K562 (cell line): Measurements from ENCODE around the gene CPSF4. TPM values are rescaled to one million over a fixed set of nuclear protein-coding genes. Genes with fewer than 3 reads are reported as not detected.

ENCODE experiments used
- CREBBP ChIP-seq: IDR thresholded peaks from one replicate; pipeline ENCODE4 v1.6.1; 2012; ENCODE audit warnings: low read depth, mild to moderate bottlenecking, control low read depth, inconsistent platforms, low read length
- DNMT1 ChIP-seq: fragments of 450-650 bp; IDR thresholded peaks from 2 replicates; pipeline ENCODE4 v1.6.1; 2016; ENCODE audit warnings: antibody characterized with exemption, mild to moderate bottlenecking
- E2F6 ChIP-seq, 2 experiments: IDR thresholded peaks; 2 replicates each; pipeline ENCODE4 v1.6.1; 2011; ENCODE audit warnings: borderline replicate concordance in 1 of 2, control low read depth in 1 of 2, low read depth in 1 of 2, low read length in 1 of 2, mild to moderate bottlenecking in 1 of 2, mixed read lengths in 1 of 2, moderate library complexity in 1 of 2; ENCODE audit not compliant: insufficient read depth in 1 of 2, insufficient read length in 1 of 2, poor library complexity in 1 of 2, severe bottlenecking in 1 of 2; ENCODE audit errors: extremely low read depth in 1 of 2
- EHMT2 ChIP-seq: fragments of 450-650 bp; IDR thresholded peaks from 2 replicates; pipeline ENCODE4 v1.6.1; 2018; ENCODE audit warnings: antibody characterized with exemption
- GTF3C2 ChIP-seq: IDR thresholded peaks from 3 replicates; pipeline ENCODE4 v1.6.1; 2011; ENCODE audit warnings: borderline replicate concordance, mild to moderate bottlenecking, moderate library complexity; ENCODE audit not compliant: insufficient read length; ENCODE audit errors: extremely low read depth
- KDM4B ChIP-seq, 2 experiments: fragments of 450-650 bp in 1 of 2; sonication (generic) in 1 of 2; IDR thresholded peaks; 2 replicates each; pipeline ENCODE4 v1.6.1; 2016 to 2017; ENCODE audit warnings: borderline replicate concordance in 2 of 2, antibody characterized with exemption in 1 of 2, low read depth in 1 of 2, mild to moderate bottlenecking in 1 of 2
- MAX ChIP-seq: sonication (generic); formaldehyde crosslinking; IDR thresholded peaks from 2 replicates; pipeline ENCODE4 v1.9.0; 2022; ENCODE audit warnings: mild to moderate bottlenecking, missing genetic modification reagents
- MEIS2 ChIP-seq: fragments of 450-650 bp; IDR thresholded peaks from 2 replicates; pipeline ENCODE4 v1.6.1; 2014; ENCODE audit warnings: mild to moderate bottlenecking; ENCODE audit not compliant: partially characterized antibody
- MTA3 ChIP-seq: fragments of 450-650 bp; formaldehyde crosslinking; IDR thresholded peaks from 2 replicates; pipeline ENCODE4 v1.6.1; 2017; ENCODE audit warnings: mild to moderate bottlenecking, borderline replicate concordance
- RBM25 ChIP-seq: fragments of 200-400 bp; formaldehyde crosslinking; IDR thresholded peaks from 2 replicates; pipeline ENCODE4 v1.6.1; 2018; ENCODE audit warnings: low read length, low read depth, moderate library complexity; ENCODE audit not compliant: severe bottlenecking
- RBM39 ChIP-seq: fragments of 200-400 bp; formaldehyde crosslinking; optimal IDR thresholded peaks from 2 replicates; pipeline ENCODE3; 2018; ENCODE audit warnings: low read depth, low read length
- SMARCC2 ChIP-seq: fragments of 450-650 bp; IDR thresholded peaks from 2 replicates; pipeline ENCODE4 v1.6.1; 2017; ENCODE audit warnings: antibody characterized with exemption, moderate library complexity, mild to moderate bottlenecking, low read depth
- SRSF3 ChIP-seq: fragments of 200-400 bp; formaldehyde crosslinking; IDR thresholded peaks from 2 replicates; pipeline ENCODE4 v1.6.1; 2016; ENCODE audit warnings: mild to moderate bottlenecking, low read length, moderate library complexity; ENCODE audit not compliant: insufficient read depth
- TEAD2 ChIP-seq: fragments of 450-650 bp; IDR thresholded peaks from 2 replicates; pipeline ENCODE4 v1.6.1; 2016; ENCODE audit warnings: missing genetic modification characterization, control low read depth, missing compliant biosample characterization
- THRA ChIP-seq: fragments of 450-650 bp; IDR thresholded peaks from 2 replicates; pipeline ENCODE4 v1.6.1; 2017; ENCODE audit warnings: mild to moderate bottlenecking, moderate library complexity
- ZBED1 ChIP-seq: IDR thresholded peaks from 2 replicates; pipeline ENCODE4 v1.6.1; 2014
- ZFP1 ChIP-seq: fragments of 450-650 bp; formaldehyde crosslinking; IDR thresholded peaks from 2 replicates; pipeline ENCODE4 v1.4.0; 2020; ENCODE audit warnings: mild to moderate bottlenecking, mixed read lengths
- ZNF175 ChIP-seq: fragments of 200-800 bp; sonication (Bioruptor generic); IDR thresholded peaks from 2 replicates; pipeline ENCODE4 v1.6.1; 2016; ENCODE audit warnings: low read depth, mild to moderate bottlenecking, missing genetic modification characterization, missing compliant biosample characterization
- ZNF280B ChIP-seq: fragments of 250-450 bp; sonication (Bioruptor Pico); IDR thresholded peaks from 2 replicates; pipeline ENCODE4 v1.5.1; 2021; ENCODE audit warnings: mild to moderate bottlenecking
- polyA plus RNA-seq, 8 experiments: library from polyadenylated mRNA; depleted of rRNA in 4 of 8; stranded (reverse) in 5 of 8; unstranded in 3 of 8; fragments of >200 nt; fragmentation: Nextera tagmentation in 2 of 8; fragmentation: Illumina TruSeq in 1 of 8; extraction: Ambion mirVana in 2 of 8; extraction: Trizol in 1 of 8; gene quantifications; 2 replicates each; pipeline versions ENCODE4 v1.2.1 to v1.2.3, GENCODE V29; 2011 to 2014; ENCODE audit warnings: inconsistent platforms in 1 of 8, missing spikeins in 1 of 8
- total RNA-seq, 7 experiments: library from RNA; depleted of rRNA in 6 of 7; stranded (reverse); fragments of >200 nt in 6 of 7; fragmentation: Illumina TruSeq in 2 of 7; extraction: Trizol in 2 of 7; gene quantifications; 2 replicates each; pipeline versions ENCODE4 v1.2.1 to v1.2.3, GENCODE V29; 2011 to 2021; ENCODE audit warnings: low replicate concordance in 1 of 7

Gene CPSF4
- total and polyA plus RNA-seq, 9 of the 15 experiments (the other 6 are each of a cell fraction or from before 2014, with no cell fraction given) = 16.9 to 118 (median 71.7) TPM

GRCh38 chr7:99438573-99439480, at the start of gene CPSF4, which contains the start of gene PTCD1 (continued):
- TF ChIP-seq MAX (CRISPR knock-in tag) (peak; percentile 41; the same call in 1 of the 2 replicates), DNMT1 (no peak), THRA (no peak), MTA3 (peak; percentile 71; the same call in 1 of the 2 replicates), EHMT2 (no peak), KDM4B (IDR thresholded peaks at IDR 0.05; ENCODE audit: borderline replicate concordance in 2 of 2, low read depth in 1 of 2) (0 out of 4 replicates have a peak, but pooled peaks of 1 of the 2 experiments have one; percentile 71), GTF3C2 (no peak), SRSF3 (no peak), RBM39 (peak; percentile 53), RBM25 (peak; percentile 69), E2F6 (IDR thresholded peaks at IDR 0.05; ENCODE audit: borderline replicate concordance in 1 of 2, extremely low read depth in 1 of 2, insufficient read depth in 1 of 2, insufficient read length in 1 of 2, low read depth in 1 of 2, low read length in 1 of 2, poor library complexity in 1 of 2, severe bottlenecking in 1 of 2) (peak; percentile 66 to 88), ZNF175 (CRISPR knock-in tag) (0 out of 2 replicates have a peak, but pooled peaks have one; percentile 44), CREBBP (no peak), MEIS2 (peak; percentile 43), ZBED1 (peak; percentile 73; the same call in 1 of the 2 replicates), TEAD2 (tag) (no peak), ZNF280B (no peak), ZFP1 (CRISPR knock-in tag) (peak; percentile 45; the same call in 1 of the 2 replicates), SMARCC2 (no peak)
